HepG2 (cell line): Measurements from ENCODE around the gene GABRB1. TPM values are rescaled to one million over a fixed set of nuclear protein-coding genes. Genes with fewer than 3 reads are reported as not detected.

Experiments
- ATAC-seq: fragments of 200-7000 bp; cut with Tn5 transposase; 3 replicates; pipeline ENCODE4 v1.9.1; 2020; ENCODE audit warnings: mild to moderate bottlenecking, moderate library complexity
- BruUV-seq: library from RNA; stranded (reverse); fragments of 400-500 nt; replicated peaks from 2 replicates; lab custom pipeline; 2021; lab: Mats Ljungman, UMichigan
- CTCF ChIA-PET: fragments of 300-600 bp; formaldehyde crosslinking; extraction: SDS; loops from one replicate; lab custom pipeline; 2021; ENCODE audit warnings: low total read pairs, inconsistent platforms, low intra/inter-chr PET ratio; lab: Yijun Ruan, JAX
- POLR2A ChIA-PET: fragments of 350-600 bp; sonication (Branson Sonifier 250); formaldehyde crosslinking; loops from one replicate; lab custom pipeline; 2020; ENCODE audit warnings: antibody characterized with exemption, inconsistent platforms; lab: Yijun Ruan, JAX
- DNase-seq: peaks from one replicate; pipeline ENCODE4 v3.0.0-alpha.2; 2015; ENCODE audit warnings: low spot score
- FAIRE-seq: peaks from 3 replicates; lab custom pipeline; 2011; peaks lifted over from hg19 to GRCh38; lab: Jason Lieb, UNC
- H2AFZ ChIP-seq: one replicate; pipeline ENCODE4 v1.6.1; 2011; ENCODE audit warnings: low read length, inconsistent platforms
- H3K27ac ChIP-seq: fragments of 300-600 bp; 3 replicates; pipeline ENCODE4 v1.8.0; 2011; ENCODE audit warnings: mixed run types, mild to moderate bottlenecking, mixed read lengths, low read length, inconsistent platforms; ENCODE audit not compliant: insufficient read depth; ENCODE audit errors: extremely low read length
- H3K27me3 ChIP-seq, 2 experiments: fragments of 200-600 bp in 1 of 2; 2 replicates in 1 of 2; 3 replicates in 1 of 2; pipeline versions ENCODE4 v1.6.0 to v1.8.0; 2011; ENCODE audit warnings: low read length in 2 of 2, mild to moderate bottlenecking in 2 of 2, moderate library complexity in 2 of 2, inconsistent platforms in 1 of 2; ENCODE audit not compliant: insufficient read depth in 2 of 2, control insufficient read depth in 1 of 2
- H3K36me3 ChIP-seq, 2 experiments: fragments of 200-600 bp in 1 of 2; replicated peaks in 1 of 2; 2 replicates in 1 of 2; 3 replicates in 1 of 2; pipeline versions ENCODE4 v1.5.1 to v1.8.0; 2011; ENCODE audit warnings: low read length in 2 of 2, inconsistent platforms in 1 of 2; ENCODE audit not compliant: insufficient read depth in 2 of 2, control insufficient read depth in 1 of 2
- H3K4me1 ChIP-seq: 2 replicates; pipeline ENCODE4 v1.5.1; 2012; ENCODE audit warnings: low read length, inconsistent platforms; ENCODE audit not compliant: insufficient read depth
- H3K4me2 ChIP-seq: 2 replicates; pipeline ENCODE4 v1.6.0; 2011; ENCODE audit warnings: low read depth, low read length, inconsistent platforms
- H3K4me3 ChIP-seq, 3 experiments: fragments of 200-600 bp in 1 of 3; sonication (generic), shearing (Covaris generic) in 1 of 3; replicated peaks in 1 of 3; 2 replicates each; pipeline ENCODE4 v1.5.1; 2011 to 2016; ENCODE audit warnings: low read length in 3 of 3, inconsistent platforms in 2 of 3, low read depth in 2 of 3, mild to moderate bottlenecking in 2 of 3, control low read depth in 1 of 3, mixed read lengths in 1 of 3; ENCODE audit not compliant: insufficient read depth in 1 of 3
- H3K79me2 ChIP-seq: one replicate; pipeline ENCODE4 v1.6.1; 2011; ENCODE audit warnings: low read length, inconsistent platforms; ENCODE audit not compliant: insufficient read depth
- H3K9ac ChIP-seq: 2 replicates; pipeline ENCODE4 v1.6.0; 2011; ENCODE audit warnings: mild to moderate bottlenecking, low read depth, low read length, inconsistent platforms; ENCODE audit not compliant: insufficient read depth
- H3K9me3 ChIP-seq: 2 replicates; pipeline ENCODE4 v1.5.1; 2012; ENCODE audit warnings: mild to moderate bottlenecking, low read length
- H4K20me1 ChIP-seq: 2 replicates; pipeline ENCODE4 v1.6.0; 2011; ENCODE audit warnings: inconsistent platforms, mild to moderate bottlenecking, low read length, moderate library complexity; ENCODE audit not compliant: insufficient read depth
- ADNP ChIP-seq: sonication (generic); formaldehyde crosslinking; IDR thresholded peaks from 2 replicates; pipeline ENCODE4 v1.4.0; 2020; ENCODE audit warnings: missing genetic modification reagents
- ATM ChIP-seq: fragments of 450-650 bp; IDR thresholded peaks from 2 replicates; pipeline ENCODE4 v1.7.1; 2017; ENCODE audit warnings: mild to moderate bottlenecking, borderline replicate concordance
- IKZF4 ChIP-seq: sonication (generic); formaldehyde crosslinking; IDR thresholded peaks from 2 replicates; pipeline ENCODE4 v1.5.1; 2020; ENCODE audit warnings: borderline replicate concordance, mild to moderate bottlenecking, low read depth, missing genetic modification reagents; ENCODE audit errors: not compliant biosample characterization
- MAFF ChIP-seq: IDR thresholded peaks from 2 replicates; pipeline ENCODE4 v1.6.1; 2011; ENCODE audit warnings: low read depth, low read length, improper control_type of control experiment
- MAFG ChIP-seq: sonication (generic); formaldehyde crosslinking; IDR thresholded peaks from 2 replicates; pipeline ENCODE4 v1.5.1; 2020; ENCODE audit warnings: mild to moderate bottlenecking, missing genetic modification reagents
- MAFK ChIP-seq, 2 experiments: IDR thresholded peaks in 1 of 2; conservative IDR thresholded peaks in 1 of 2; 2 replicates each; pipeline ENCODE4 v1.6.1; 2011; ENCODE audit warnings: improper control_type of control experiment in 2 of 2, low read length in 2 of 2
- NPAS2 ChIP-seq: sonication (generic); formaldehyde crosslinking; IDR thresholded peaks from 2 replicates; pipeline ENCODE4 v1.8.0; 2022; ENCODE audit warnings: mild to moderate bottlenecking, missing genetic modification reagents, borderline replicate concordance
- PBX2 ChIP-seq: IDR thresholded peaks from 2 replicates; pipeline ENCODE4 v1.6.1; 2016; ENCODE audit warnings: control low read depth
- RORA ChIP-seq: sonication (generic); formaldehyde crosslinking; IDR thresholded peaks from 2 replicates; pipeline ENCODE4 v1.5.0; 2020; ENCODE audit warnings: mild to moderate bottlenecking, missing genetic modification reagents, moderate library complexity
- SOX6 ChIP-seq, 2 experiments: fragments of 450-650 bp in 1 of 2; sonication (generic) in 1 of 2; formaldehyde crosslinking in 1 of 2; IDR thresholded peaks; 2 replicates each; pipeline versions ENCODE4 v1.4.0 to v1.6.1; 2017 to 2020; ENCODE audit warnings: antibody characterized with exemption in 1 of 2, mild to moderate bottlenecking in 1 of 2, missing genetic modification reagents in 1 of 2
- SP4 ChIP-seq: sonication (generic); formaldehyde crosslinking; IDR thresholded peaks from 2 replicates; pipeline ENCODE4 v1.8.1; 2023; ENCODE audit warnings: mild to moderate bottlenecking, missing genetic modification reagents
- ZBTB44 ChIP-seq: sonication (generic); formaldehyde crosslinking; IDR thresholded peaks from 2 replicates; pipeline ENCODE4 v1.4.0; 2020; ENCODE audit warnings: missing genetic modification reagents
- ZFP36 ChIP-seq: fragments of 150-350 bp; IDR thresholded peaks from 2 replicates; pipeline ENCODE4 v1.6.1; 2018; ENCODE audit warnings: borderline replicate concordance, low read length, low read depth; ENCODE audit not compliant: partially characterized antibody
- ZNF205 ChIP-seq: IDR thresholded peaks from 2 replicates; pipeline ENCODE4 v1.6.1; 2018; ENCODE audit warnings: missing biosample characterization, missing genetic modification reagents
- WGBS: methylation state at CpG from one replicate; pipeline ENCODE4 v1.1.6; 2017; ENCODE audit warnings: low lambda C conversion rate; 5-methylcytosine and 5-hydroxymethylcytosine counted together
- in situ Hi-C: cut with HindIII; loops from 2 replicates; pipeline ENCODE4 v1.10.0; 2017; ENCODE audit warnings: low pct_unique_long_range_greater_than_20kb; ENCODE audit not compliant: extremely low pct_ligation_motif_present
- intact Hi-C: fragments of 100-400 bp; cut with micrococcal nuclease; formaldehyde crosslinking; loops from one replicate; pipeline ENCODE4 v1.10.0; 2022; ENCODE audit not compliant: unreplicated experiment
- polyA plus RNA-seq, 8 experiments: library from polyadenylated mRNA; depleted of rRNA in 3 of 8; stranded (reverse) in 7 of 8; unstranded in 1 of 8; fragments of >200 nt; fragmentation: Illumina TruSeq in 4 of 8; extraction: Trizol in 4 of 8; gene quantifications; 2 replicates each; pipeline versions ENCODE4 v1.2.1 to v1.2.3, GENCODE V29; 2011 to 2016; ENCODE audit warnings: low read depth in 4 of 8, missing spikeins in 1 of 8, mixed read lengths in 1 of 8; ENCODE audit not compliant: insufficient read depth in 1 of 8
- total RNA-seq, 5 experiments: library from RNA; depleted of rRNA; stranded (reverse); fragments of >200 nt; fragmentation: Illumina TruSeq; extraction: Trizol; gene quantifications; 2 replicates each; pipeline ENCODE4 v1.2.3, GENCODE V29; 2016; ENCODE audit warnings: low read depth in 1 of 5
- TF ChIP-seq, protein P1 (sequence below): sonication (generic); formaldehyde crosslinking; IDR thresholded peaks from 2 replicates; pipeline ENCODE4 v1.4.0; 2020; ENCODE audit warnings: mild to moderate bottlenecking, missing genetic modification reagents

GABRB1 gene
- total and polyA plus RNA-seq, 2 of the 13 experiments (the other 11 are each of a cell fraction or from before 2014, with no cell fraction given) = not detected

GRCh38 chr4:47386146-47386545, 354.8 kb downstream of the GABRB1 start:
- Histone ChIP-seq H2AFZ (no peak overlapping the region), H3K4me1 (no peaks in the 10 kb centered on the region), H3K4me2 (no peak overlapping the region), H4K20me1 (no peaks in the 10 kb centered on the region), H3K9me3 (no peaks in the 10 kb centered on the region), H3K9ac (no peak overlapping the region), H3K27ac (no peak overlapping the region), H3K36me3 (no peaks in the 10 kb centered on the region), H3K4me3 (no peak overlapping the region), H3K79me2 (no peaks in the 10 kb centered on the region), H3K27me3 (no peaks in the 10 kb centered on the region)
- ChIA-PET POLR2A (no interaction called here), CTCF (no interaction called here)
- WGBS = 36% methylated on average over 1 of the region's 1 CpG
- intact Hi-C loops = loop anchor here (10.0 kb wide), 1 partner anchor 351 kb away; the partner anchor contains the start of gene GABRB1
- in situ Hi-C loops = loop anchor here (25.0 kb wide), 1 partner anchor 524 kb away; no protein-coding TSS in a partner anchor
- no peak for ATAC-seq
- BruUV-seq = no TSS peak
- no peak for FAIRE-seq
- no peak for DNase-seq
- TF ChIP-seq MAFF (peak; percentile 41; the same call in 1 of the 2 replicates), MAFK (conservative IDR thresholded peaks at IDR 0.05 in 1 of 2, IDR thresholded peaks at IDR 0.05 in 1 of 2; ENCODE audit: low read length in 2 of 2) (peak; percentile 25 to 64; a peak in 3 of 4 replicates), SP4 (CRISPR knock-in tag) (no peak), NPAS2 (CRISPR knock-in tag) (no peak)

- BruUV-seq = no TSS peak
- no peaks in the 10 kb centered on the region for H3K4me1 ChIP-seq
- no peak overlapping the region for H2AFZ ChIP-seq
- ATAC-seq = no peak
- whole genome bisulfite sequencing = 37% methylated on average over 2 of the region's 2 CpGs
- no peak overlapping the region for H3K27ac ChIP-seq
- H3K4me2 ChIP-seq = no peak overlapping the region
- CTCF ChIA-PET = no interaction called here
- POLR2A ChIA-PET = no interaction called here
- intact Hi-C loops = loop anchor here (10.0 kb wide), 1 partner anchor 352 kb away; the partner anchor contains the start of gene GABRB1
- no peak for DNase-seq
- no peaks in the 10 kb centered on the region for H3K9me3 ChIP-seq
- FAIRE-seq = no peak
- H3K9ac ChIP-seq = no peak overlapping the region
- H4K20me1 ChIP-seq = no peaks in the 10 kb centered on the region
- H3K27me3 ChIP-seq = no peaks in the 10 kb centered on the region
- H3K36me3 ChIP-seq = no peaks in the 10 kb centered on the region
- in situ Hi-C loops = loop anchor here (25.0 kb wide), 1 partner anchor 524 kb away; no protein-coding TSS in a partner anchor
- H3K79me2 ChIP-seq = no peaks in the 10 kb centered on the region
- H3K4me3 ChIP-seq = no peak overlapping the region
- TF ChIP-seq ATM = no peak
- TF ChIP-seq ADNP (CRISPR knock-in tag) = no peak
- no peak for TF ChIP-seq ZBTB44 (CRISPR knock-in tag)
- TF ChIP-seq SOX6 (IDR thresholded peaks at IDR 0.05) = no peak
- no peak for TF ChIP-seq SOX6 (CRISPR knock-in tag; IDR thresholded peaks at IDR 0.05)
- TF ChIP-seq ZFP36 = no peak
- TF ChIP-seq IKZF4 = no peak
- TF ChIP-seq RORA (CRISPR knock-in tag) = no peak
- TF ChIP-seq, protein P1, sequence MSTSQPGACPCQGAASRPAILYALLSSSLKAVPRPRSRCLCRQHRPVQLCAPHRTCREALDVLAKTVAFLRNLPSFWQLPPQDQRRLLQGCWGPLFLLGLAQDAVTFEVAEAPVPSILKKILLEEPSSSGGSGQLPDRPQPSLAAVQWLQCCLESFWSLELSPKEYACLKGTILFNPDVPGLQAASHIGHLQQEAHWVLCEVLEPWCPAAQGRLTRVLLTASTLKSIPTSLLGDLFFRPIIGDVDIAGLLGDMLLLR (CRISPR knock-in tag) = no peak
- no peak for TF ChIP-seq MAFG (CRISPR knock-in tag)
- no peak for TF ChIP-seq PBX2
- TF ChIP-seq ZNF205 (CRISPR knock-in tag) = no peak
Measured at GRCh38 chr4:47386561-47387235, 355.3 kb downstream of the GABRB1 start.
